ENCODE data around the gene PTCD3.

PTCD3 gene

GRCh38 chr2:86072271-86072858 lies 33.7 kb upstream of the PTCD3 start:
- Histone ChIP-seq H3K27me3 (ENCODE audit: insufficient read depth, low read length) (no peaks in the 10 kb centered on the region), H3K4me1 (ENCODE audit: insufficient read depth, low read length) (no peaks in the 10 kb centered on the region), H3K36me3 (ENCODE audit: insufficient read depth, low read length) (peaks cover 93% of the 10 kb centered on the region), H3K4me3 (ENCODE audit: low read length) (no peak overlapping the region), H3K9me3 (ENCODE audit: low read length) (peaks cover 2% of the 10 kb centered on the region), H2AFZ (ENCODE audit: low read depth, low read length) (no peak overlapping the region)

- Histone ChIP-seq H3K4me3 (ENCODE audit: low read length) (no peak overlapping the region), H3K9me3 (ENCODE audit: low read length) (peaks cover 2% of the 10 kb centered on the region), H3K36me3 (ENCODE audit: insufficient read depth, low read length) (peaks cover 94% of the 10 kb centered on the region), H2AFZ (ENCODE audit: low read depth, low read length) (no peak overlapping the region), H3K4me1 (ENCODE audit: insufficient read depth, low read length) (no peaks in the 10 kb centered on the region), H3K27me3 (ENCODE audit: insufficient read depth, low read length) (no peaks in the 10 kb centered on the region)
Observed at GRCh38 chr2:86073225-86073624, 32.8 kb upstream of the PTCD3 start.

- H3K4me1 ChIP-seq (ENCODE audit: insufficient read depth, low read length) = no peaks in the 10 kb centered on the region
- H3K9me3 ChIP-seq (ENCODE audit: low read length) = peaks cover 2% of the 10 kb centered on the region
- no peak overlapping the region for H2AFZ ChIP-seq (ENCODE audit: low read depth, low read length)
- H3K36me3 ChIP-seq (ENCODE audit: insufficient read depth, low read length) = peaks cover 94% of the 10 kb centered on the region
- H3K27me3 ChIP-seq (ENCODE audit: insufficient read depth, low read length) = no peaks in the 10 kb centered on the region
- no peak overlapping the region for H3K4me3 ChIP-seq (ENCODE audit: low read length)
Observed at GRCh38 chr2:86074256-86074655, 31.8 kb upstream of the PTCD3 start.

GRCh38 chr2:86074811-86075210 lies 31.2 kb upstream of the PTCD3 start:
- no peaks in the 10 kb centered on the region for H3K27me3 ChIP-seq (ENCODE audit: insufficient read depth, low read length)
- H2AFZ ChIP-seq (ENCODE audit: low read depth, low read length) = no peak overlapping the region
- no peaks in the 10 kb centered on the region for H3K4me1 ChIP-seq (ENCODE audit: insufficient read depth, low read length)
- peaks cover 94% of the 10 kb centered on the region for H3K36me3 ChIP-seq (ENCODE audit: insufficient read depth, low read length)
- H3K9me3 ChIP-seq (ENCODE audit: low read length) = peaks cover 2% of the 10 kb centered on the region
- no peak overlapping the region for H3K4me3 ChIP-seq (ENCODE audit: low read length)

- H3K27me3 ChIP-seq (ENCODE audit: insufficient read depth, low read length) = no peaks in the 10 kb centered on the region
- H3K4me1 ChIP-seq (ENCODE audit: insufficient read depth, low read length) = no peaks in the 10 kb centered on the region
- no peak overlapping the region for H3K4me3 ChIP-seq (ENCODE audit: low read length)
- no peak overlapping the region for H2AFZ ChIP-seq (ENCODE audit: low read depth, low read length)
- H3K36me3 ChIP-seq (ENCODE audit: insufficient read depth, low read length) = peaks cover 94% of the 10 kb centered on the region
- H3K9me3 ChIP-seq (ENCODE audit: low read length) = peaks cover 2% of the 10 kb centered on the region
Observed at GRCh38 chr2:86075886-86076285, 30.1 kb upstream of the PTCD3 start.

GRCh38 chr2:86078774-86079545 lies 27.1 kb upstream of the PTCD3 start:
- peaks cover 84% of the 10 kb centered on the region for H3K36me3 ChIP-seq (ENCODE audit: insufficient read depth, low read length)
- no peaks in the 10 kb centered on the region for H3K27me3 ChIP-seq (ENCODE audit: insufficient read depth, low read length)
- no peak overlapping the region for H3K4me3 ChIP-seq (ENCODE audit: low read length)
- no peaks in the 10 kb centered on the region for H3K4me1 ChIP-seq (ENCODE audit: insufficient read depth, low read length)
- H2AFZ ChIP-seq (ENCODE audit: low read depth, low read length) = no peak overlapping the region
- H3K9me3 ChIP-seq (ENCODE audit: low read length) = no peaks in the 10 kb centered on the region

- Histone ChIP-seq H3K4me1 (ENCODE audit: insufficient read depth, low read length) (no peaks in the 10 kb centered on the region), H2AFZ (ENCODE audit: low read depth, low read length) (no peak overlapping the region), H3K9me3 (ENCODE audit: low read length) (no peaks in the 10 kb centered on the region), H3K4me3 (ENCODE audit: low read length) (no peak overlapping the region), H3K27me3 (ENCODE audit: insufficient read depth, low read length) (no peaks in the 10 kb centered on the region), H3K36me3 (ENCODE audit: insufficient read depth, low read length) (peaks cover 78% of the 10 kb centered on the region)
Observed at GRCh38 chr2:86079981-86080911, 25.8 kb upstream of the PTCD3 start.

- peaks cover 79% of the 10 kb centered on the region for H3K36me3 ChIP-seq (ENCODE audit: insufficient read depth, low read length)
- H3K4me1 ChIP-seq (ENCODE audit: insufficient read depth, low read length) = no peaks in the 10 kb centered on the region
- no peak overlapping the region for H2AFZ ChIP-seq (ENCODE audit: low read depth, low read length)
- no peaks in the 10 kb centered on the region for H3K27me3 ChIP-seq (ENCODE audit: insufficient read depth, low read length)
- no peak overlapping the region for H3K4me3 ChIP-seq (ENCODE audit: low read length)
- no peaks in the 10 kb centered on the region for H3K9me3 ChIP-seq (ENCODE audit: low read length)
Observed at GRCh38 chr2:86081724-86082123, 24.3 kb upstream of the PTCD3 start.

- Histone ChIP-seq H2AFZ (ENCODE audit: low read depth, low read length) (no peak overlapping the region), H3K36me3 (ENCODE audit: insufficient read depth, low read length) (peaks cover 79% of the 10 kb centered on the region)
Observed at GRCh38 chr2:86082756-86083155, 23.3 kb upstream of the PTCD3 start.

GRCh38 chr2:86087936-86088850 lies 17.8 kb upstream of the PTCD3 start:
- no peaks in the 10 kb centered on the region for H3K9me3 ChIP-seq (ENCODE audit: low read length)
- H2AFZ ChIP-seq (ENCODE audit: low read depth, low read length) = no peak overlapping the region
- peaks cover 70% of the 10 kb centered on the region for H3K36me3 ChIP-seq (ENCODE audit: insufficient read depth, low read length)
- no peak overlapping the region for H3K4me3 ChIP-seq (ENCODE audit: low read length)
- H3K4me1 ChIP-seq (ENCODE audit: insufficient read depth, low read length) = no peaks in the 10 kb centered on the region
- H3K27me3 ChIP-seq (ENCODE audit: insufficient read depth, low read length) = no peaks in the 10 kb centered on the region

More at GRCh38 chr2:86082756-86083155, 23.3 kb upstream of the PTCD3 start:
- Histone ChIP-seq H3K4me3 (ENCODE audit: low read length) (no peak overlapping the region), H3K9me3 (ENCODE audit: low read length) (no peaks in the 10 kb centered on the region), H3K4me1 (ENCODE audit: insufficient read depth, low read length) (no peaks in the 10 kb centered on the region), H3K27me3 (ENCODE audit: insufficient read depth, low read length) (no peaks in the 10 kb centered on the region)

- no peak overlapping the region for H2AFZ ChIP-seq (ENCODE audit: low read depth, low read length)
- no peaks in the 10 kb centered on the region for H3K27me3 ChIP-seq (ENCODE audit: insufficient read depth, low read length)
- H3K4me3 ChIP-seq (ENCODE audit: low read length) = no peak overlapping the region
- H3K36me3 ChIP-seq (ENCODE audit: insufficient read depth, low read length) = peaks cover 71% of the 10 kb centered on the region
- peaks cover 3% of the 10 kb centered on the region for H3K9me3 ChIP-seq (ENCODE audit: low read length)
- H3K4me1 ChIP-seq (ENCODE audit: insufficient read depth, low read length) = no peaks in the 10 kb centered on the region
Observed at GRCh38 chr2:86094229-86094628, 11.8 kb upstream of the PTCD3 start.

- H2AFZ ChIP-seq (ENCODE audit: low read depth, low read length) = no peak overlapping the region
Observed at GRCh38 chr2:86097114-86097896, 8.7 kb upstream of the PTCD3 start.

More at GRCh38 chr2:86097114-86097896, 8.7 kb upstream of the PTCD3 start:
- Histone ChIP-seq H3K27me3 (ENCODE audit: insufficient read depth, low read length) (no peaks in the 10 kb centered on the region), H3K9me3 (ENCODE audit: low read length) (peaks cover 3% of the 10 kb centered on the region), H3K4me1 (ENCODE audit: insufficient read depth, low read length) (no peaks in the 10 kb centered on the region), H3K36me3 (ENCODE audit: insufficient read depth, low read length) (peaks cover 79% of the 10 kb centered on the region), H3K4me3 (ENCODE audit: low read length) (no peak overlapping the region)

All from neuron (in vitro differentiated cells).